ENCODE measurements around the gene CRYAA.
"Not testable (repeated sequence)": the region's sequence is repeated elsewhere in the genome, so short reads cannot be mapped to it uniquely, and the experiment has no call there.

The CRYAA gene

GRCh38 chr21:43161826-43162707 is 6.7 kb upstream of the CRYAA start:
- H3K27ac ChIP-seq (ENCODE audit: low read depth, low read length); H3K36me3 ChIP-seq (ENCODE audit: insufficient read depth, low read length); H2AFZ ChIP-seq (ENCODE audit: low read length, unreplicated experiment); H3K4me1 ChIP-seq (ENCODE audit: control insufficient read depth, insufficient read depth, low read length, unreplicated experiment); H3K79me2 ChIP-seq (ENCODE audit: control insufficient read depth, insufficient read depth, low read length, unreplicated experiment); H3K4me3 ChIP-seq (ENCODE audit: low read depth, low read length); H3K27me3 ChIP-seq (ENCODE audit: insufficient read depth, low read length): not testable (repeated sequence)

GRCh38 chr21:43162708-43163205 is 6.1 kb upstream of the CRYAA start:
- H3K27ac ChIP-seq (ENCODE audit: low read depth, low read length); H2AFZ ChIP-seq (ENCODE audit: low read length, unreplicated experiment); H3K36me3 ChIP-seq (ENCODE audit: insufficient read depth, low read length); H3K79me2 ChIP-seq (ENCODE audit: control insufficient read depth, insufficient read depth, low read length, unreplicated experiment); H3K27me3 ChIP-seq (ENCODE audit: insufficient read depth, low read length); H3K4me1 ChIP-seq (ENCODE audit: control insufficient read depth, insufficient read depth, low read length, unreplicated experiment); H3K4me3 ChIP-seq (ENCODE audit: low read depth, low read length): not testable (repeated sequence)

GRCh38 chr21:43164823-43165222 is 4.0 kb upstream of the CRYAA start:
- not testable (repeated sequence) for H3K4me3 ChIP-seq (ENCODE audit: low read depth, low read length); H3K27me3 ChIP-seq (ENCODE audit: insufficient read depth, low read length); H3K79me2 ChIP-seq (ENCODE audit: control insufficient read depth, insufficient read depth, low read length, unreplicated experiment); H3K27ac ChIP-seq (ENCODE audit: low read depth, low read length); H3K36me3 ChIP-seq (ENCODE audit: insufficient read depth, low read length); H2AFZ ChIP-seq (ENCODE audit: low read length, unreplicated experiment); H3K4me1 ChIP-seq (ENCODE audit: control insufficient read depth, insufficient read depth, low read length, unreplicated experiment)

GRCh38 chr21:43165734-43166133 is 3.1 kb upstream of the CRYAA start:
- not testable (repeated sequence) for H3K4me1 ChIP-seq (ENCODE audit: control insufficient read depth, insufficient read depth, low read length, unreplicated experiment); H2AFZ ChIP-seq (ENCODE audit: low read length, unreplicated experiment); H3K27me3 ChIP-seq (ENCODE audit: insufficient read depth, low read length); H3K4me3 ChIP-seq (ENCODE audit: low read depth, low read length); H3K79me2 ChIP-seq (ENCODE audit: control insufficient read depth, insufficient read depth, low read length, unreplicated experiment); H3K36me3 ChIP-seq (ENCODE audit: insufficient read depth, low read length); H3K27ac ChIP-seq (ENCODE audit: low read depth, low read length)

- H3K27ac ChIP-seq (ENCODE audit: low read depth, low read length); H3K4me1 ChIP-seq (ENCODE audit: control insufficient read depth, insufficient read depth, low read length, unreplicated experiment); H3K36me3 ChIP-seq (ENCODE audit: insufficient read depth, low read length); H3K27me3 ChIP-seq (ENCODE audit: insufficient read depth, low read length); H3K4me3 ChIP-seq (ENCODE audit: low read depth, low read length); H3K79me2 ChIP-seq (ENCODE audit: control insufficient read depth, insufficient read depth, low read length, unreplicated experiment); H2AFZ ChIP-seq (ENCODE audit: low read length, unreplicated experiment): not testable (repeated sequence)
Measured at GRCh38 chr21:43169230-43169886, 550 bp downstream of the CRYAA start.

- not testable (repeated sequence) for H3K4me1 ChIP-seq (ENCODE audit: control insufficient read depth, insufficient read depth, low read length, unreplicated experiment); H3K79me2 ChIP-seq (ENCODE audit: control insufficient read depth, insufficient read depth, low read length, unreplicated experiment); H3K4me3 ChIP-seq (ENCODE audit: low read depth, low read length); H3K36me3 ChIP-seq (ENCODE audit: insufficient read depth, low read length); H3K27ac ChIP-seq (ENCODE audit: low read depth, low read length); H2AFZ ChIP-seq (ENCODE audit: low read length, unreplicated experiment); H3K27me3 ChIP-seq (ENCODE audit: insufficient read depth, low read length)
Measured at GRCh38 chr21:43169891-43170290, 1.1 kb downstream of the CRYAA start.

GRCh38 chr21:43172812-43173211 is 4.0 kb downstream of the CRYAA start:
- H3K27me3 ChIP-seq (ENCODE audit: insufficient read depth, low read length); H3K36me3 ChIP-seq (ENCODE audit: insufficient read depth, low read length); H3K27ac ChIP-seq (ENCODE audit: low read depth, low read length); H3K79me2 ChIP-seq (ENCODE audit: control insufficient read depth, insufficient read depth, low read length, unreplicated experiment); H3K4me1 ChIP-seq (ENCODE audit: control insufficient read depth, insufficient read depth, low read length, unreplicated experiment); H3K4me3 ChIP-seq (ENCODE audit: low read depth, low read length); H2AFZ ChIP-seq (ENCODE audit: low read length, unreplicated experiment): not testable (repeated sequence)

GRCh38 chr21:43173438-43173837 is 4.6 kb downstream of the CRYAA start:
- not testable (repeated sequence) for H3K79me2 ChIP-seq (ENCODE audit: control insufficient read depth, insufficient read depth, low read length, unreplicated experiment); H2AFZ ChIP-seq (ENCODE audit: low read length, unreplicated experiment); H3K4me3 ChIP-seq (ENCODE audit: low read depth, low read length); H3K36me3 ChIP-seq (ENCODE audit: insufficient read depth, low read length); H3K27ac ChIP-seq (ENCODE audit: low read depth, low read length); H3K4me1 ChIP-seq (ENCODE audit: control insufficient read depth, insufficient read depth, low read length, unreplicated experiment); H3K27me3 ChIP-seq (ENCODE audit: insufficient read depth, low read length)

- H2AFZ ChIP-seq (ENCODE audit: low read length, unreplicated experiment); H3K27ac ChIP-seq (ENCODE audit: low read depth, low read length); H3K79me2 ChIP-seq (ENCODE audit: control insufficient read depth, insufficient read depth, low read length, unreplicated experiment); H3K36me3 ChIP-seq (ENCODE audit: insufficient read depth, low read length); H3K4me1 ChIP-seq (ENCODE audit: control insufficient read depth, insufficient read depth, low read length, unreplicated experiment); H3K27me3 ChIP-seq (ENCODE audit: insufficient read depth, low read length); H3K4me3 ChIP-seq (ENCODE audit: low read depth, low read length): not testable (repeated sequence)
Measured at GRCh38 chr21:43173930-43174329, 5.1 kb downstream of the CRYAA start.

- not testable (repeated sequence) for H3K27me3 ChIP-seq (ENCODE audit: insufficient read depth, low read length); H2AFZ ChIP-seq (ENCODE audit: low read length, unreplicated experiment); H3K36me3 ChIP-seq (ENCODE audit: insufficient read depth, low read length)
Measured at GRCh38 chr21:43174998-43175397, 6.2 kb downstream of the CRYAA start.

GRCh38 chr21:43176621-43177020 is 7.8 kb downstream of the CRYAA start:
- H3K36me3 ChIP-seq (ENCODE audit: insufficient read depth, low read length); H3K4me1 ChIP-seq (ENCODE audit: control insufficient read depth, insufficient read depth, low read length, unreplicated experiment); H3K79me2 ChIP-seq (ENCODE audit: control insufficient read depth, insufficient read depth, low read length, unreplicated experiment); H3K27me3 ChIP-seq (ENCODE audit: insufficient read depth, low read length); H3K27ac ChIP-seq (ENCODE audit: low read depth, low read length); H2AFZ ChIP-seq (ENCODE audit: low read length, unreplicated experiment); H3K4me3 ChIP-seq (ENCODE audit: low read depth, low read length): not testable (repeated sequence)

More at GRCh38 chr21:43174998-43175397, 6.2 kb downstream of the CRYAA start:
- H3K79me2 ChIP-seq (ENCODE audit: control insufficient read depth, insufficient read depth, low read length, unreplicated experiment); H3K4me1 ChIP-seq (ENCODE audit: control insufficient read depth, insufficient read depth, low read length, unreplicated experiment); H3K4me3 ChIP-seq (ENCODE audit: low read depth, low read length); H3K27ac ChIP-seq (ENCODE audit: low read depth, low read length): not testable (repeated sequence)
